HG03469 (cell line): ENCODE measurements around the gene GABRA4.

Experiments
- ATAC-seq: cut with Tn5 transposase; IDR thresholded peaks from one replicate; pipeline ENCODE4 v1.9.1; 2021; ENCODE audit warnings: mild to moderate bottlenecking, moderate library complexity, moderate number of reproducible peaks; ENCODE audit not compliant: unreplicated experiment

The GABRA4 gene

DNA sequence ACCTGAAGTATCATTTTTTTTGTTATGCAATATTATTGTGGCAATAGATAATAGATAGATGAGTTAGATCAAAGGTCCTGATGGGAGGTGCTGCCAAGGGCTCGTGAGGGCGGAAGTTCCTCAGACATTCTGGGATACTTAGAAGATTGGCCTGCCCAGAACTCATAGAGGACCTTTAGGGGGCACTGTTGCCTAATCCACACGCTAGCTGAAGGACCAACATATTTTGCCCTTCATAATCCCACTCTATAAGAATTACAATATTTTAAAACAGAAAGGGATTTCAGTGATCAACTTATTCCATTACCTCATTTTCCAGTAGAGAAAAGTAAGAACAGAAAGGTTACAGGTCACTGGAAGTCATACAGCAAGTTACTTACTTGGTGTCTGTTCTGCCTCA is 61.4 kb downstream of the GABRA4 start:
- peak; percentile 61 for ATAC-seq

DNA sequence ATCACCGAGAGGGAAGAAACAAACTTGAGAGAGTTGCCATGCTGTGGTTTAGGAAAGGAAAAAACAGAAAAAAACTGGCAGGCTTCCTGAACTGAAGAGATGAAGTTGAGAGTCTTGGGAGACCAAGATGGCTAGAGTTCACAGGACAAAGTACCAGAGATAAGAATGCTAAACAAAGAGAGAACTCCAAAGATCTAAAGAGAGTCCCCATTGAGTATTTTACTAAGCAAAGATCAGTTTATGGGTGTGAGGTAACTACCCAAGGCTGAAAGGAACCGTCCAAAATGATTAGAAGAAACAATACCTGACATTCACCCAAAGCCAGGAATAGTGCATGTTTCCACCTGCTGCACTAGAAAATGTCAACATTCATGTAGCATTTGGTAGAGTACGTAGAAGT is 62.5 kb downstream of the GABRA4 start:
- ATAC-seq: no peak

- no peak for ATAC-seq
Observed at GRCh38 chr4:46927201-46927600, 66.2 kb downstream of the GABRA4 start.

DNA sequence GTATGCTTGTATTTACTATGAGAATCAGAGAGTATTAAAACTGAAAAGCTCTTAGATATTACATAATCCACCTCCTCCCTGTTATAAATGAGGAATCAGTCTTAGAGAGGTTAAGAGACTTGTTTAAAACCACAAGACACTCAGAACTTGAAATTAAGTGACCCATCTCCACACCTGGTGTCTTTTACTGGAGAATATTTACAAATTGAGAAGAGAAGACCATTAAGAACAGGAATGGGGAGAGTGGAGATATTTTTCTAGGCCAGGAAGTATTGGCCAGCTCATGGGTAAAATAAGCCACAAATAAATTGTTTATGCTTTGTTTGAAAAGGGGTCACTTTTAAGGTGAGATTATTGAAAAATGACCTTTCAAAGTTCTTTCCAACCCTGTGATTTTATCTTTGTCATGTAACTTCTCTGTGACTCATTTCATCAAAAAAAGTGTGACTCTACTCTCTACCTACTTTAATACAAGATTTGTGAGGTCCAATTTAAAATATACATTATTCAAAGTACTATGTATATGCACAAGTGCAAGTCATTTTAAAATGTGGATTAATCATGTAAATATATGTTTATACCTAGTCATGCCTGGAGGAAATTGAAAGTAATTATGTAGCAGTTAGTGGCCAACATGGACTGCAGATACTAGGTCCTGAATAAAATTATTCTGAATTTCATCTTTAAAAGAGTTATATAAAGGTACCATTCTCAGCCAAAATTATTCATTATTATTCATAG is 68.4 kb downstream of the GABRA4 start:
- ATAC-seq: no peak

DNA sequence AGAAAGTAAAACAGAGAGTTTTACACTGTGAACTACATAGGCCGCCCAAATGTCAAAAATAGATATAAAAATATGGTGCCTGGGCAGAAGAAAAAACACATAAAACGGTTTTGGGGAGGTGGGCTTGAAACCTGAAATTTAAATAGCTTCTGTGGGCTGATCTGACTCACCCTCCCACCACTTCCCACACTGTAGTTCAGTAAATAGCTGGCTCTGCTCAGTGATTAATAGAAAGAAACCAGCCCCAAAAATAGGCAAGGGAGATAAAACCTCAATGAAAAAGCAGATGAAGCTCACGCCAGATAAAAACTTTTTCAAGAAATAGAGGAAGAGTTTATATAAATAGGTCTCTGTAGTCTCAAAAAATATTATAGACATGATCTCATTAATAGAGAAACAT is 71.2 kb downstream of the GABRA4 start:
- ATAC-seq: no peak

GRCh38 chr4:46909078-46909477 is 84.3 kb downstream of the GABRA4 start, which contains the start of gene COX7B2:
TSS of gene COX7B2 (minus strand) at chr4:46909245. CDS start at chr4:46735192, 174,053 bp downstream.
- ATAC-seq: no peak

GRCh38 chr4:46908148-46908547 is 85.2 kb downstream of the GABRA4 start:
- no peak for ATAC-seq

- no peak for ATAC-seq
Observed at GRCh38 chr4:46900082-46900481, 93.3 kb downstream of the GABRA4 start.

GRCh38 chr4:46894826-46895225 is 98.6 kb downstream of the GABRA4 start:
- ATAC-seq: no peak

DNA sequence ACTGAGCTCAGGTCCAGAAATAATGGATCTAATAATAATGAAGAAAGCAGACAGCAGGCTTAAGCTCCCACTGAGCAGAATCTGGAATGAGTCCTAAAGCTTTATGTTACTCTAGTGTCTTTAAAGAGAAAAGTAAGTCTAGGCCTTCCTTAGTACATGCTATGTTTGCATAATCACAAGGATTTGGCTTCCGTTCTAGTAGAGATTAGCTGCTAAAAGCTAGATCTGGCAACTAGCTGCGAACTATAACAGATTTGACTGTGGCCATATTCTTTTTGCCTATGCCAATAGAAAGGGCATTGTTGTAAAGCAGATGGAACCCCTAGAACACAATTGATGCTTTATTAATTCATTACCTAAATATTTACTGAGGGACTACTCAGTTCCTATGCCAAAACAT is 103.3 kb downstream of the GABRA4 start:
- ATAC-seq: no peak

DNA sequence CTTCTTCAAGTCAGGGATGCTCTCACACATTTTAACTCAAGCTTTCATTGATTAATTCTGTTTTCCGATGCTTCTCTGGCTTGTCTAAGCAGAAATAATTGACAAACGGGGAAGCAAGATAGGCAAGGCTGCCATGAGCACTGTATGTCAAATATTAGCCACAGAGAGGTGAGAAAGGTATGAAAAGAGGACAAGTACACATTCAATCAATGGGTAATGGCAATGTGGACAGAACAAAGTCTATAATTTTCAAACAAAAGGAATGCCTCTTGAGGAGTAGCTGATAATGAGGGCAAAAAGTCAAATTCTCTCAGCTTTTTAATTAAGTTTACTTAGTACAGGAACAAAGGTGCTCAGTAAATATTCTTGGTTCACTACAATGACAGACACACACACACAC is 104.0 kb downstream of the GABRA4 start:
- ATAC-seq: no peak

DNA sequence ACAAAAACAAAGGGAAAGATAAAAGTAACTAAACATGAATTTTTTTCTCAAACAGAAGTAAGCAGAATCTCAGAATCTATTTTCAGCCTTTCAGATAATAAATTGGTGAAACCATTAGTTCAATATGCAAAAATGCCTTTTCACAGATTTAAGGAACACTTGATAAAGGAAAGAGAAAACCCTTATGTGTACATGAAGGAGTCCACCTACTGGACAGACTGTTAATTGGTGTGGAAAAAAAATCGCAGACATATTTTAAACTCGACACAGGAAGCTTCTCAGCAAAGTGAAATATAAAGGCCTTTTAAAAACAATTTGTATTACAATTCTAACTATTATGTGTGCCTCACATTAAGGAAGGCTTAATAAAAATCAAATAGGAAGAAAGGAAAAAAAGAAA is 106.7 kb downstream of the GABRA4 start:
- ATAC-seq: no peak

GRCh38 chr4:46878641-46879040 is 114.7 kb downstream of the GABRA4 start:
- ATAC-seq: no peak

- no peak for ATAC-seq
Observed at GRCh38 chr4:46874811-46875210, 118.6 kb downstream of the GABRA4 start.

- no peak for ATAC-seq
Observed at GRCh38 chr4:46870411-46870810, 123.0 kb downstream of the GABRA4 start.
